ENCODE results near the gene DDC. TPM values are rescaled to one million over a fixed set of nuclear protein-coding genes. Genes with fewer than 3 reads are reported as not detected.

Gene DDC
- total and polyA plus RNA-seq, 2 donors (not counting 1 experiment from before 2014, with no cell fraction given): not detected

DNA sequence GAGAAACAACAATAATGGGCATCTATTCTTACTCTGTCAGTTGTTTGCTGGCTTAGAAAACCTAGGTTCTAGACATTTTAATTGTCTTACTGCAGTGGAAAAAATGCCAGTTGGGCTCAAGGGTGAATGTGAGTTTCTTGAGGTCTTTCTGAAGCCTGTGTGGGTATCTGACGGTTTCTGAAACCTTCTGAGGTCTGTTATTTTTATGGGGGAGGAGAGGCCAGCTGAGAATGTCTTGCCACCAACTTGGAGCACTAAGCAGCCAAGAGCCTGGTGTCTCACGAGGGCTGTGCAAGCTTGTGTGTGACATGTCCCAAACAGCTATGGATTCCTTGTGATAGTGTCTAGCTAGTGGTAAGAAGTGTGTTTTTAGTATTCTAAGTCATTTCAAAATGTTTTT is 24.2 kb upstream of the DDC start:
- H3K27me3 Mint-ChIP-seq: peaks cover 37% of the 10 kb centered on the region
- H3K27me3 ChIP-seq (replicated peaks in 1 of 4; ENCODE audit: control extremely low read depth in 1 of 4, control insufficient read depth in 3 of 4, insufficient read depth in 4 of 4, low read length in 3 of 4): no peaks in the 10 kb centered on the region
- WGBS (ENCODE audit: insufficient coverage): 77% methylated on average over 2 of the region's 2 CpGs
- no peak for DNase-seq
- no peak overlapping the region for H3K4me2 ChIP-seq (replicated peaks; ENCODE audit: low read depth, low read length, poor library complexity, severe bottlenecking)
- peaks cover 0 to 10% (median under 1%) of the 10 kb centered on the region in 3 donors for H3K9me3 ChIP-seq (ENCODE audit: control extremely low read depth in 1 of 3, control insufficient read depth in 2 of 3, insufficient read depth in 1 of 3, low read length in 2 of 3)
- ATAC-seq (ENCODE audit: low read depth): no peak
- POLR2A ChIA-PET: no interaction called here
- no peaks in the 10 kb centered on the region for H3K79me2 ChIP-seq (ENCODE audit: control insufficient read depth, insufficient read depth, low read length)
- no peak overlapping the region for H3K27ac Mint-ChIP-seq
- H2AFZ ChIP-seq (ENCODE audit: insufficient read depth, low read depth, low read length, poor library complexity, severe bottlenecking): no peak overlapping the region
- no peaks in the 10 kb centered on the region for H3K4me1 Mint-ChIP-seq
- no peak overlapping the region for H3K4me3 ChIP-seq (ENCODE audit: control extremely low read depth in 1 of 5, extremely low read depth in 1 of 5, insufficient read depth in 1 of 5, low read depth in 2 of 5, low read length in 4 of 5)
- CTCF ChIA-PET: no interaction called here
- H3K27ac ChIP-seq (ENCODE audit: low read length in 2 of 2): no peak overlapping the region
- no peaks in the 10 kb centered on the region for H3K9me3 Mint-ChIP-seq (ENCODE audit: insufficient read depth)
- no peak for TF ChIP-seq EZH2 (IDR thresholded peaks at IDR 0.05; ENCODE audit: borderline replicate concordance, insufficient read depth, low read depth, low read length, poor library complexity, severe bottlenecking)
- TF ChIP-seq, protein P1, sequence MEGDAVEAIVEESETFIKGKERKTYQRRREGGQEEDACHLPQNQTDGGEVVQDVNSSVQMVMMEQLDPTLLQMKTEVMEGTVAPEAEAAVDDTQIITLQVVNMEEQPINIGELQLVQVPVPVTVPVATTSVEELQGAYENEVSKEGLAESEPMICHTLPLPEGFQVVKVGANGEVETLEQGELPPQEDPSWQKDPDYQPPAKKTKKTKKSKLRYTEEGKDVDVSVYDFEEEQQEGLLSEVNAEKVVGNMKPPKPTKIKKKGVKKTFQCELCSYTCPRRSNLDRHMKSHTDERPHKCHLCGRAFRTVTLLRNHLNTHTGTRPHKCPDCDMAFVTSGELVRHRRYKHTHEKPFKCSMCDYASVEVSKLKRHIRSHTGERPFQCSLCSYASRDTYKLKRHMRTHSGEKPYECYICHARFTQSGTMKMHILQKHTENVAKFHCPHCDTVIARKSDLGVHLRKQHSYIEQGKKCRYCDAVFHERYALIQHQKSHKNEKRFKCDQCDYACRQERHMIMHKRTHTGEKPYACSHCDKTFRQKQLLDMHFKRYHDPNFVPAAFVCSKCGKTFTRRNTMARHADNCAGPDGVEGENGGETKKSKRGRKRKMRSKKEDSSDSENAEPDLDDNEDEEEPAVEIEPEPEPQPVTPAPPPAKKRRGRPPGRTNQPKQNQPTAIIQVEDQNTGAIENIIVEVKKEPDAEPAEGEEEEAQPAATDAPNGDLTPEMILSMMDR (IDR thresholded peaks at IDR 0.05): no peak
- H4K20me1 ChIP-seq (ENCODE audit: control insufficient read depth, insufficient read depth, low read length, poor library complexity, severe bottlenecking): no peaks in the 10 kb centered on the region
- H3K9ac ChIP-seq (ENCODE audit: low read length): no peak overlapping the region
- no peak overlapping the region for H3K4me3 Mint-ChIP-seq
- H3K36me3 ChIP-seq (replicated peaks in 1 of 2; ENCODE audit: control extremely low read depth in 1 of 2, control insufficient read depth in 1 of 2, extremely low read depth in 1 of 2, insufficient read depth in 2 of 2, low read length in 1 of 2): no peaks in the 10 kb centered on the region
- no peaks in the 10 kb centered on the region for H3K4me1 ChIP-seq (ENCODE audit: control insufficient read depth in 2 of 2, insufficient read depth in 2 of 2, low read length in 2 of 2)
- intact Hi-C loops (cut with micrococcal nuclease): no loop called here

DNA sequence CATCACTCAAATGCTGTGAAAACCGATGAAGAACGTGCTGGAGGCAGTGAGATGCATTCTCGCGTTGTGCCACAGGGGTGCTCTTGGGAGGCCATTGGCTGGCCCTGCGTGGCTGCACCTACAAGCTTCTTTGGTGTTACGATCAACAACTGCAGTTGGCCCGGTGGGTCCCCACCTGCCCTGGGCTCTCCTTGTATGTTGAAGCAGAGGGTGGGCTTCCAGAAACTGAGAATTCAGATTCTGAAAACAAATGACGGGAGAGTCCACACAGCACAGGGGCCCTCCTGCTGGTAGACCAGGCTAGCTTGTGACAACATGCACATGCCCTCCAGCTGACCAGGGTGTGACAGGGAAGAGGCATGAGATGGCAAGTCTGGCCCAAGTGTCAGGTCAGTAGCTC is 23.7 kb upstream of the DDC start:
- Mint-ChIP-seq H3K9me3 (ENCODE audit: insufficient read depth) (no peaks in the 10 kb centered on the region), H3K27me3 (peaks cover 37% of the 10 kb centered on the region), H3K4me1 (no peaks in the 10 kb centered on the region), H3K4me3 (no peak overlapping the region), H3K27ac (no peak overlapping the region)
- no peaks in the 10 kb centered on the region for H4K20me1 ChIP-seq (ENCODE audit: control insufficient read depth, insufficient read depth, low read length, poor library complexity, severe bottlenecking)
- peaks cover 0 to 14% (median 5%) of the 10 kb centered on the region in 3 donors for H3K9me3 ChIP-seq (ENCODE audit: control extremely low read depth in 1 of 3, control insufficient read depth in 2 of 3, insufficient read depth in 1 of 3, low read length in 2 of 3)
- no peaks in the 10 kb centered on the region for H3K4me1 ChIP-seq (ENCODE audit: control insufficient read depth in 2 of 2, insufficient read depth in 2 of 2, low read length in 2 of 2)
- no peaks in the 10 kb centered on the region for H3K36me3 ChIP-seq (replicated peaks in 1 of 2; ENCODE audit: control extremely low read depth in 1 of 2, control insufficient read depth in 1 of 2, extremely low read depth in 1 of 2, insufficient read depth in 2 of 2, low read length in 1 of 2)
- intact Hi-C loops (cut with micrococcal nuclease): no loop called here
- no peak for DNase-seq
- no peak overlapping the region for H2AFZ ChIP-seq (ENCODE audit: insufficient read depth, low read depth, low read length, poor library complexity, severe bottlenecking)
- no peak overlapping the region for H3K4me2 ChIP-seq (replicated peaks; ENCODE audit: low read depth, low read length, poor library complexity, severe bottlenecking)
- H3K27me3 ChIP-seq (replicated peaks in 1 of 4; ENCODE audit: control extremely low read depth in 1 of 4, control insufficient read depth in 3 of 4, insufficient read depth in 4 of 4, low read length in 3 of 4): no peaks in the 10 kb centered on the region
- ChIA-PET CTCF (no interaction called here), POLR2A (no interaction called here)
- TF ChIP-seq, protein P1 (IDR thresholded peaks at IDR 0.05): no peak
- no peak overlapping the region for H3K4me3 ChIP-seq (ENCODE audit: control extremely low read depth in 1 of 5, extremely low read depth in 1 of 5, insufficient read depth in 1 of 5, low read depth in 2 of 5, low read length in 4 of 5)
- H3K79me2 ChIP-seq (ENCODE audit: control insufficient read depth, insufficient read depth, low read length): no peaks in the 10 kb centered on the region
- no peak for ATAC-seq (ENCODE audit: low read depth)
- H3K9ac ChIP-seq (ENCODE audit: low read length): no peak overlapping the region
- no peak overlapping the region for H3K27ac ChIP-seq (ENCODE audit: low read length in 2 of 2)
- WGBS (ENCODE audit: insufficient coverage): 90% methylated on average over 8 of the region's 8 CpGs
